GM18520 (cell line): ENCODE results near the gene OTOF.

ENCODE experiments used
- ATAC-seq: cut with Tn5 transposase; IDR thresholded peaks from one replicate; pipeline ENCODE4 v1.9.1; 2021; ENCODE audit not compliant: unreplicated experiment

The OTOF gene

DNA sequence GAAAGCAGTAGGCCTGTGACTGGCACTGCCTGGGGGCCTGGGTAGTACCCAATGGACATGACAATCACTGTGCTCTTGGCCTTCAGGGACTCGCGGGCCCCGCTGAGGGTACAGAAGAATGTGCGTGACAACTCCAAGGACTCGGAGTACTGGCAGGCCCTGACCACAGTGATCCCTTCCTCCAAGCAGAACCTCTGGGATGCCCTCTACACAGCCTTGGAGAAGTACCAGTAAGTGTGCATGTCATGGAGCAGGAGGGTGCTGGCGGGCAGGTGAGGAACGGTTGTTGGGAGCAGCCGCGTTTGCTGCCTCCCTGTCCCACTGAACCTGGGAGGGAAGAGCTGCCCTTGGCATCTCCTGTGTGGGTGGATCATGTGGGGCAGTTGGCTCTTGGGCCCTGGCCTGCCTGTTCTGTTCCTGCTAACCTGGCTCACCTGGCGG is 23.3 kb downstream of the OTOF start:
- no peak for ATAC-seq

DNA sequence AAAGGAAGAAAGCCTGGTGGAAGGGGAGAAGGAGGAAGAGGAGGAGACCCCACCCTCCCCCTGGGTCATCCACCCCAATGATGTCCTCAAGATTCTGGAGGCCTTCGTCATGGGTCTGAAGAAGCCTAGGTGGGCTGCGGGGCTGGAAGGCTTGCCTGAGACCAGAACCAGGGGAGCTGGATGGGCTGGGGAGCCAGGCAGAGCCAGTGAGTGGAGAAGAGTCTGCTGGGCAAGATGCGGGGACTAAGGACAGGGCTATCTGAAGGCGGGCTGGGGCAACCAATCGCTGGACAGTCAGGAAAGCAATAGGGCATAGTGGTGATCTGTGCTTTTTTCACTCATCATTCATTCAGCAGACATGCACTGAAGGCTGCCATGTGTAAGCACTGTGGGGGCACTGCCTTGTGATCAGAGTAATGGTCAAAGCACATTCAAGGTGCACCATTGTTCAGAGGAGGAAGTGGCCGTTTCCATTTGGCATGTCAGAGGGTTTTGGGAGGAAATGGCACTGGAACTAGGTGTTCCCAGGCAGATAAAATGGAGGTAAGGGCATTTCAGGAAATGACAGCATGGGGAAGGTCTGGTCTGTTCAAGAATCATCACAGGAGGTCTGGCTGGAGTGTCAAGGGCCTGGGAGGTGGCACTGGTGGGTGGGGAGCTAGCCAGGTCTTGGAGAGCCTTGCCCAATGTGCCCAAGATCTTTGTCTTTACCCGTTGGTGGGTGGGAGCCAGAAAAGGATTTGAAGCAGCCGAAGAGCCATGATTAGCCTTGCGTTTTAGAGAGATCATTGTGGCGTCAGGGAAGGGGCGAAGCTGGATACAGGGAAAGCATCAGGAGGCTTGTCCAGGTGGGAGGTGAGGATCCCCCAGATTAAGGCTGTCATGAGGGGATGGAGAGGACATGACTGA is 24.2 kb downstream of the OTOF start:
- no peak for ATAC-seq

DNA sequence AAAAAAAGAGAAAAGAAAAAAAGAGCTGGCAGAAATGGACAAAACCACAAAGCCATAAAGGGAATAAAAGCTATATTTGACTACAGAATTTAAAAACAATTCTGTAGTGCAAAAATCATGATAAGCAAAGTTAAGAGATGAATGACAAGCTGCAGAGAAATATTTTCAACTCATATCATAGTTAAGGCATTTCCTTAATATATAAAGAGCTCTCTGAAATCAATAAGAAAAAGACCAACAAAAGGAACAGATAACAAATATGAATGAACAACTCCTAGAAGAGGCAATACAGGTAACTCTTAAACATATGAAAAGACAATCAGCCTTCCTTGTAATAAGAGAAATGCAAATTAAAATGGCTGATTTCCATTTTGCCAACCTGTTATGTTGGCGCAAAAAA is 26.2 kb downstream of the OTOF start:
- no peak for ATAC-seq

DNA sequence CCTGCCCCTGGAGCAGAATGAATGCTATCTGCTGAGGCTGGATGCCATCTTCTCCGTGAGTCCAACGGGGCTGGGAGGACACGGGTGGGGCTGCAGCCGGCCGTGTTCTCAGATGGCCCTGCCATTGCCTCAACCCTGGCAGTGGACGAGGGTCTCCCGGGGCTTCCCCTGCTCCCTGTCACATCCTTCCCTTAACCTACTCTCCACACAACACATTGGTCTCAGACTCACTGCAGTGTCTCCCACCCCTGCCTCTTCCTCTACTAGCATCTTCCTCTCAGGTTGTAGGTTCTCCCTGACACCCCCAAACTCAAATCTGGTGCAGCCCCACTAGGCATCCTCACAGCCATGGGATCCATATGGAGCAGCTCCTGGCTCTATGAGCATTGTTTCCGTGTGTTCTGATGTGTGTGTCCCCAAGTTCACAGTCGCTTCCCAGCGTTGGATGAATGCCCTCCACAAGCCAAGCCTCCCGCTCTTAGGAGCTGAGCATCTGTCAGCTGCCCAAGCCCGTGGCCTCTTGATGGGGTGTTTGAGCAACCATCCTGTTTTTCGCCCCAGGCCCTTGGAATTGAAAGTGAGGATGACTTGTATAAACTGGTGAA is 27.8 kb downstream of the OTOF start:
- no peak for ATAC-seq

DNA sequence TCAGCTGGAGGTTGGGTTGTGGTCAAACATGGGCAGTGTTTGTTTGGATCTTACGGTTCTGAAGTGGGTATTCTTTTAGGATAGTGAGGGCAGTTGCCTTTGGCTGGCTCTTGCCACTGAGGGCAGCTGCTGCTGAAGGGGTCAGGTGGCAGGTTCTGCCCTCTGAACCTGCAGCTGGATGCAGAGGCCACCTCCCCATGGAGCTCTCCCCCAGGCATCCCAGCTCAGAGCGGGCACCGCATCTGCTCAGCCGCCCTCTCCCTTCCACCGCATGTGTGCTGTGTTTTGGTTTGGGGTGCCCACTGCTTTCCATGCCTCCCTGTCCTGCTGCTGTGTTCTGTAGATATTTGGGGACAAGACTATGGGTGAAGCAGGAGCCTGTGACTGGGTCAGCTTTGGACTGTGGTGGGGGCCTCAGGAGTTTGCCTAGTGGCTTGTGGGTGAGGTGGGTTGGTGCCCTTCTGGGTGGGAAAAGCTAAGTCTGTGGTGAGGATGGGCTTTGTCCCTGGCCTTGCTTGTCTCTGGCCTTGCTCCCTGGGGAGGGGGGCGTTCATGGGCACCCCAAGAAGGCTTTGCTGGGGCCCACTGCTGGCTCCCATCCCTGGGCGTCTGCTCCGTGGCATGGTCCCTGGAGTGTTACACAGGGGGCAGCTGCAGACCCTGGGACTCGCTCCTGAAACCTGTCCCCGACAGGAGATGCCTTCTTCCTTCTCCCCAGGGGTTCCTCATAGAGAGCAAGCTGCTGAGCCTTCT is 28.5 kb downstream of the OTOF start:
- ATAC-seq = no peak

DNA sequence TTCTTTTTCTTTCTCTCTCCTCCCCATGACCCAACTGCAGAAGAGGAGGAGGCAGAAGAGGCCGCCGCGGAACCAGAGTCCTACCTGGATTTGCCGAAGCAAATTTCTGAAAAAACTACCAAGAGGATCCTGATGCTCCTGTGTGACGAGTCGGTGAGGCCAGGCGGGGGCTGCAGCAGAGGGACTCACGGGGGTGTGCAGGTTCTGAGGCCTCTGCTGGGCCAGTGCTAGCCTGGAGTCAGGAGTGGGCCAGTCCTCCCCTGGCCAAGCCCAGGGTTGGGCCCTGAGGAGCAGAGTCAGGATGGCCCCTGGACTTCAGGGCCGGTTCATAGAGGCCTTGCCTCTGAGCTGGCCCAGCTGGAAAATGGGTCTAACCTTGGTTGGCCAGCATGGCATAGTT is 29.3 kb downstream of the OTOF start:
- no peak for ATAC-seq

DNA sequence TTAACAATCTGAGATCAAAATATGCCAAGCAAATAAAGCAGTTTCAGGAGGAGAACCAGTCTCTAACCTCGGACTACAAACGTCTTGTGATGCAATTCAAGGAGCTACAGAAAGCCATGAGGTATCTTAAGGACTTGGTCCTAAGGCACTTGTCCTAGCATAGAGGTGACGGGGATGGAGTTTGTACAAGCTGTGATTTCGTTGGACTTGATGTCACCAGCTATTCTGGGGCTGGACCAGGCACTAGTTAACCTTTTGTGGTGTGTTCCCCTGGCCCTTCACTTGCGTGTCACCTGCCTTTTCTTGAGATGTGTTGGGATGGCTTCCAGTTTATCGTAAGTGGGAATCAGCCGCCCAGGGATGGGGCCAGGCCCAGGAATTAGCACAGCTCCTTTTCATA is 33.7 kb downstream of the OTOF start:
- no peak for ATAC-seq

DNA sequence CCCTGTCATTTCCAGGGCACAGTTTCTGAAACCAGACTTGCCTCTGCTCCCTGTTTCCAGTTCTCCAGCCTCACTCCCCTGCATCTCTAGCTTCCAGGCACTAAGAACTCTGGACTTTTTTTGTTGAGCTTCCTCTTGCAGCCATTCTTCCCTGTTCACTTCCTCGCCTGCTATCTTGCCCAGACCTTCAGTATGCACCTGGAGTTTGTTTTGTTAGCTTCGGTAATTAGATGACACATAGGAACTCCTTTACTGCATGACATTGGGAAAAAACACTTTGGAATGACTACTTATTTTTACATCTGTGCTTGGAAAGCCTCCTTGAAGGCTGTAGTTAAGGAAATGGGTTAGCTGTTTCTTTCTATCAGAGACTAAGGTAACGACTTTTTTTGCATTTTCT is 35.2 kb downstream of the OTOF start:
- ATAC-seq = no peak

DNA sequence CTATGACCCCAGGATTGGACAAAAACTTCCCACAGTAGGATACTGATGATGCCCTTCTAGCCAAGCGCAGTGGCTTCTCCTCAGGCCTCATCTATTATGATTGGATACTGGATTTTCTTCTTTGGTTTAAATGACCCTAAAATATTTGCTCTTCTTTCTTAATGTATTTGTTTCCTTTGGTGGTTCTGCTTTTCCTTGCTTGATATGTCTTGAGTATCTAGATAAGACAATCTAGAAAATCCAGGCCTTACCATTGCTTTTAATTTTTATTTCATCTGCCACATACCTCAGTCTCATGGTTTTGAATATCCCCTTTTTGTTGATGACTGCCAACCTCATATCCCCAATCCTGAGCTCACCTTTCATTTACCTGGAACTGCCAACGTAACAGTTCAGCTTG is 35.6 kb downstream of the OTOF start:
- ATAC-seq = no peak

DNA sequence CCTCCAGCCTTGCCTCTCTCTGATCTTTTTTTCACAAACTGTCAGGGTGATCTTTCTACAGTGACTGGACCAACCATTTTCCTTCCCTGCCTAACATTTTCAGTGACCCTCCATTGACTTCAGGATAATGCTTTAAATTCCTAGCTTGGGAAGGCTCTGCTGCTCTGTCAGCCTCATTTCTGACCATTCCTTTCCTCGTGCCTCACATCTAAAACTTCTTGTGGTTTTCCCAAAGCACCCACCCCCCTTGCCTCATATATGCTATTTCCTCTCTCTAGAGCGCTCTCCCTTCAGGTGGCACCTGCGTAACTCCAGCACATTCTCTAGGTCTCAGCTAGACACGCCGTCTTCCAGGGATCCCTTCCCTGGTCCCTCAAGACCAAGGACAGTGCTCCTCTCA is 39.0 kb downstream of the OTOF start:
- no peak for ATAC-seq

DNA sequence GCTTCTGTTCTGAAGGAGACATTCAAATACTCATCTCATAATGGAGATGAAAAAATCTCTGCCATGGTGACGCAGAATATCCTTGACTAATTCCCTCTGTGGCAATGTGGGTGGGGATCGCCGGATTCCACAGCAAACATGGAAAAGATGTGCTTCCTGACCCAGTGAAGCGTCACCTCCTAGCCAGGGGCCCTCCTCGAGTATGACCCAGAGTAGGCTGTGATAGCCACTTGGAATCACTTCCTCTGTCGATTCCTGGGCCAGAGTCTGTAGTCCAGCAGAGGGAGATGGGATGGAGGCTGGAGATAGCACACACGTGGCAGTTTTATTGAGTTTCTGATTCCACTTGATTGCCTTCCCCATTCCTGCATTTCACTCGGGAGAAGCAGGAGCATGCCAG is 39.4 kb downstream of the OTOF start:
- ATAC-seq = no peak

DNA sequence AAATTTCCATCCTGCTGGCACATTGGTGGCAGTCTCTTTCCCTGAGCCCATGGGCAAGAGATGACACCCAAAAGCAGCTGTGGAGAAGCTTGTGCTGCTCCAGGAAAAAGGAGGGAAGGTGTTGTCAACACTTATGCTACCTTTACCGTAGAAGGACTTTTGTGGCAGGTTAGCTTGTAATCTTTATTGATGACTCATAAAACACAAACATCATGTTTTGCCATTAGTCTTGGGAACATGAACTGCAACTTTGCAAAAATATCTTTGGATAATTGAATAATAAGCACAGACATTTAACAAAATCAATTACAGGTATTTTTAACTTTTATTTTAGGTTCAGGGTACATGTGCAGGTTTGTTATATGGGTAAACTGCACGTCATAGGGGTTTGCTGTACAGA is 42.8 kb downstream of the OTOF start:
- no peak for ATAC-seq

DNA sequence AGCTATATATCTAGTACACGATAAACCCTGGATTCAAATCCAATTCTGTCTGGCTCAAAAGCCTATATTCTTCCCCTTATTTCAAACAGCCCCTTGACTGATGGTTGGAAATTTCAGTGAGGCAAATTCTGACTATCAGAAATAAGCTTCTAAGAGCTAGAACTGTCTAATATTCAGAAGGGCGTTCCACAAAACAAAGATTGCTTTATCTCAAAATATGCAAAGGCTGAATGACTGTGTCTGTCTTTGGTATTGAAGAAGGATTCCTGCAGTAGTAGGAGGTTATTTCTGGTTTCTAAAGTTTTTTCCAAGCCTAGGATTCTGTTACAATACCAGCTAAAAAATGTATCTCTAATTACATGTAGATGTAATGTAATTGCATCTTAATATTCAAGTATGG is 45.1 kb downstream of the OTOF start:
- no peak for ATAC-seq

DNA sequence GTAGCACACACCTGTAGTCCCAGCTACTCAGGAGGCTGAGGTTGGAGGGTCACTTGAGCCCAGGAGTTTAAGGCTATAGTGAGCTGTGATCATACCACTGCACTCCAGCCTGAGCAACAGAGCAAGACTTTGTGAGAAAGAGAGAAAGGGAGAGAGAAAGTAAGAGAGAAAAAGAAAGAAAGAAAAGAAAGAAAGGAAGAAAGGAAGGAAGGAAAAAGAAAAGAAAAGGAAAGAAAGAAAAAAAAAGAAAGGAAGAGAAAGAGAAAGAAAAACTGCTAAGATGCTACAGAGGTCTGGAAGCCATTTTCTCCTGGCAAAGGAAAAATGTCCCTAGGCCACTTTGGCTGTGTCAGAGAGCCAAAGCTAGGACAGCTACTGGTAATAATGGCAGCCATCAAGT is 45.6 kb downstream of the OTOF start:
- ATAC-seq = no peak

DNA sequence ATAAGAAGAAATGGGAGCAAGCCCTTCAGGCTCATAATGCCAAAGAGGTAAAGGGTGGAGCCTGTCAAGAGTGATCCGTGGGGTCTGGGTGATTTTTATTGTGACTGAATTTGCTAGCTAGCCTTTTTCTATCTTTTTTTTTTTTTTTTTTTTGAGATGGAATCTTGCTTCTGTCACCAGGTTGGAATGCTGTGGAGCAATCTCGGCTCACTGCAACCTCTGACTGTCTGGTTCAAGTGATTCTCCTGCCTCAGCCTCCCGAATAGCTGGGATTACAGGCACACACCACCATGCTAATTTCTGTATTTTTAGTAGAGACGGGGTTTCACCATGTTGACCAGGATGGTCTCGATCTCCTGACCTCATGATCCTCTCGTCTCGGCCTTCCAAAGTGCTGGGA is 47.1 kb downstream of the OTOF start:
- no peak for ATAC-seq

DNA sequence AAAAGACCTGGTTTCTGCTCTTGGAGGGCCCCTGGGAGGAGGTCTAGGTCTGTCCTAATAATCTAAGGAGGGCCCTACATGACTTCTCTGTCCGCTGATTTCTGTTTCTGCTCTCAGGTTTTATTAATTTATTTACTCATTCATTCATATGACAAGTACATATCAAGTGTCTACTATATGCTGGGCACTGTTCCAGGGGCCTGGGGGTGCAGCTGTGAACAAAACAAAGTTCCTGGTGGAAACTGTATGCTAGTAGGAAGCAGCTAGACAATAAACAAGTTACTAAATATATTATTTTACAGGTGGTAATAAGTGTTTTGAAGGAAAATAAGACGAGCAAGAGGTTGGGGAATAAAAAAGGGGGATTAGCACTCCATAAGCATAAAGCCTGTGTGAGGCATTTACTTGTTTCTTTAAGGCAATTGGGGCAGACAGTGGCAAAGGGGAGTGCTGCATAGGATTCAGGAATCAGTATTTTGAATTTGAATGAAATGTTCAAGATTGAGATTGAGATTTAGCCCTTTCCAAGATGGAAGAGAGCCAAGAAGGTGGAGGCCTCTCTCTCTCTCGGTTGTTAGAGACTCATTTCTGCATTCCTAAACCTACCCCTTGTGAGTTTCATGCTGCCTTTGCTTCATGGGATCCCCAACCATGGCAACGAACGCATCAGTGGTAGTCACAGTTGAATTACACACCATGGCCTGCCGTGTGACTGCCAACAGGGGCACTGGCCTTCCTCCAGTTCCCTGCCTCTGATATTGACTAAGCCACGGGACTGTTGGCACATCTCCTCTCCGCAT is 47.9 kb downstream of the OTOF start:
- no peak for ATAC-seq

DNA sequence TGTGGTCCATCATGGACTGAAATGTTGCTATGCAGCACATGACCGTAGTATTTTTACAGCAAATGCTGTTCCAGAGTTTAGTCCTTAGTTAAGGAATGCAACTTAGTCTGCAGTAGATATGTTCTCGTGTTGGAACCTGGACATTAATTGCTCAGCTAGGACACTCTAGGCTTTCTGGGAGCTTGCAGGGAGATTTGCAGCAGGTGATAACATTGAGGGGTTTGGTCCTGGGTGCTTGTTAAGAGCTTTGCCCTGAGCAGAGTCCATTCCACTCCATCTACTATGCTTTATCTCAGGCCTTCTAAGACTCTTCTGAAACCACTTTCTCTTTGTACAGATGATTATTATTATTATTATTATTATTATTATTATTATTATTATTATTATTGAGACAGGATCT is 49.1 kb downstream of the OTOF start:
- no peak for ATAC-seq

DNA sequence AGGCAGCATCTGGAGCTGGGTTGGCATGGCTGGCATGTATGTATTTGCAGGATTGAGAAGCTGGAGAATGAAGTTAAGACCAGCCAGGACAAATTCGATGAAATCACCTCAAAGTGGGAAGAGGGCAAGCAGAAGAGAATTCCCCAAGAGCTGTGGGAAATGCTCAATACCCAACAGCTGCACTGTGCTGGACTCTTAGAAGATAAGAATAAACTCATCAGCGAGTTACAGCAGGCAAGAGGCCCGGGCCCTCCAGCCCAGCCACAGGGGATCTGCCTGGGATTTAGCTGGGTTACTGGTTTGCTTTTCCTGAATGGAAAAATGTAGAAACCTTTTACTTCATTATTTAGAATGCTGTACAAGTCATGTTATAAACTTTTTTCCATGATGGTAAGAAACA is 53.7 kb downstream of the OTOF start:
- no peak for ATAC-seq

DNA sequence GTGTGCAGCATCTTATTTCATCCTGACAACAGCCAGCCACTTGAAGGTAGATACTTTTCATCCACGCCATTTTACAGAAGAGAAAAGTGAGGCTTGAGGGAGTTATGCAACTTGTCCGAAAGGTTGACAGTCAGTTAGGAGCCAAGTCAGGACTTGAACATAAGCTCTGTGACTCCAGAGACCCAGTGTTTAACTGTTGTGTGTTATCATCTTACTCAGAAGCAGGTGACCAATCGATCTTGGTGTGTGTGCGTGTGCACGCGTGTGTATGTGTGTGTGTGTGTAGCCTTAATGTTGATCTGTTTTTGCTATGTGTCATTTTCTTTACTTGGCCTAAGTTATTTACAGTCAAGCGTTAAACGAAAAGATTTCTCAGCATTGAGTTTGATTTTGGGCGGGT is 54.2 kb downstream of the OTOF start:
- ATAC-seq = no peak

DNA sequence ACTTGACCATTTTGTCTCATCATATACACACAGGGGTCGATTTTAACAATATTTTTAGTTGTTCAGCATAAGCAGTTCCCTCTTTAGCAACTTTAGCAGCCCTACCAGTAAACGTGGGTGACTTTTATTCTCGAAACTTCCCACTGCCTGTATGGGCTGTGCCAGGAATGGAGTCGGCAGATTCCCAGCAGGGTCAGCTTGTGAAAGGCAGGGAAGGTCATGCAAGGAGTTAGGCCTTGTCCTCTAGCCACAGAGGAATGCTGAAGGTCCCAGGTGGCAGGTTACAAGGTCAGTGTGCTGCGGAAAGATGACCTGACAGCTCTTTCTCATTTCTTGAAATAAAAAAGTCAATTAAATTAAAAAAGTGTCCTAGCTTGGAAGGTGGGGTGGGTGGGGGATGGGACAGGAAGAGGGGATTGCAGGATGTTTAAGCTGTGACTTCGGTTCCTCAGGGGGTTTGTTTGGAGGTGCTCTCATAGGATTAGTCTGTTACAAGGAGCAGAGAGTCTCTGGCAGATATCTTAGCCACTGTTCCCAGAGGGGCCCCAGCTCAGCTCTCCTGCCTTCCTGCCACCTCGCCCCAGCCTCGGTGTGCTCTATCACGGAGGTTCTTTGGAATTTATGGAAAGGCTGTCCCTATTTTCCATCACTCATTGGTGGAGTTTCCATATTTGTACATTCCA is 54.8 kb downstream of the OTOF start:
- ATAC-seq = no peak

DNA sequence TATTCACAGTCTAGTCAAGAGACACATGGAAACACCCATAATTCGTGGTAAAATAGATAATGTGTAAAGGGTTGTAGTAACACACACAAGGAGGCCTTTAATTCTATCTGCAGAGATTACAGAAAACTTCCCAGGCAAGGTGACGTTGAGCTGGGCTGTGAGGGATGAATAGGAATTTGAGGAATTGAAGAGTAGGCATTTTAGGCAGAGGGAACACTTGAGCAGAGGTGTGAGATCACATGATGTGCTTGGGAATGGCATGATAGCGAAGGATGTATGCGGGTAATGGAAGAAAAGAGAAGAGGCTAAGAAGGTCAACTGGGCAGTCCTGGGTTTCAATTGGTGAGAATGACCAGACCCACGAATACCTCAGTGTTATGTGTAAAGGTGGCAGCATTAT is 56.0 kb downstream of the OTOF start:
- ATAC-seq = no peak
